WTC11 (cell line): Measurements from ENCODE around the gene PTPRN2.

Experiments used
- AFF4 ChIP-seq: sonication (generic); formaldehyde crosslinking; IDR thresholded peaks from 2 replicates; pipeline ENCODE4 v1.8.1; 2023; ENCODE audit warnings: mild to moderate bottlenecking, missing genetic modification reagents, borderline replicate concordance
- CTCF ChIP-seq: fragments of 200-600 bp; IDR thresholded peaks from 2 replicates; pipeline ENCODE4 v1.8.0; 2022; ENCODE audit warnings: antibody characterized with exemption
- E2F4 ChIP-seq: sonication (generic); formaldehyde crosslinking; IDR thresholded peaks from 2 replicates; pipeline ENCODE4 v1.8.1; 2022; ENCODE audit warnings: low read depth, mild to moderate bottlenecking, moderate library complexity, missing genetic modification reagents, borderline replicate concordance
- JAZF1 ChIP-seq: fragments of 250-450 bp; sonication (Bioruptor Pico); IDR thresholded peaks from 2 replicates; pipeline ENCODE4 v1.9.0; 2021; ENCODE audit warnings: moderate library complexity, mild to moderate bottlenecking, inconsistent platforms
- MAX ChIP-seq: sonication (generic); formaldehyde crosslinking; IDR thresholded peaks from 2 replicates; pipeline ENCODE4 v1.8.0; 2022; ENCODE audit warnings: mild to moderate bottlenecking, missing genetic modification reagents
- MLX ChIP-seq: sonication (generic); formaldehyde crosslinking; IDR thresholded peaks from 2 replicates; pipeline ENCODE4 v1.8.1; 2023; ENCODE audit warnings: mild to moderate bottlenecking, missing genetic modification reagents, moderate library complexity
- STAT6 ChIP-seq: sonication (generic); formaldehyde crosslinking; conservative IDR thresholded peaks from 2 replicates; pipeline ENCODE4 v1.8.1; 2023; ENCODE audit warnings: mild to moderate bottlenecking, low read depth, missing genetic modification reagents, moderate library complexity

- no peak for TF ChIP-seq MAX
- TF ChIP-seq AFF4 (CRISPR knock-in tag), result no peak
- TF ChIP-seq CTCF, result no peak
- TF ChIP-seq STAT6 (CRISPR knock-in tag), result no peak
- TF ChIP-seq E2F4, result no peak
- no peak for TF ChIP-seq MLX
- no peak for TF ChIP-seq JAZF1 (CRISPR knock-in tag)
Observed at GRCh38 chr7:157538321-157538720, 1049.3 kb downstream of the PTPRN2 start.
